K562 (cell line): ENCODE data around the gene FBXO36. TPM values are rescaled to one million over a fixed set of nuclear protein-coding genes. Genes with fewer than 3 reads are reported as not detected.

Experiments used
- ATAC-seq: fragments of 200-7000 bp; cut with Tn5 transposase; 3 replicates; pipeline ENCODE4 v1.9.1; 2020; ENCODE audit warnings: moderate library complexity
- BruUV-seq: library from RNA; stranded (reverse); fragments of 400-500 nt; replicated peaks from 2 replicates; lab custom pipeline; 2021; lab: Mats Ljungman, UMichigan
- CTCF ChIA-PET: fragments of 300-600 bp; formaldehyde crosslinking; extraction: SDS; loops from one replicate; lab custom pipeline; 2021; ENCODE audit warnings: low intra/inter-chr PET ratio; lab: Yijun Ruan, JAX
- POLR2A ChIA-PET: fragments of 300-600, 350-650 bp; sonication (Branson Sonifier 250); formaldehyde crosslinking; extraction: SDS; loops from one replicate; lab custom pipeline; 2021; ENCODE audit warnings: antibody characterized with exemption, inconsistent platforms; lab: Yijun Ruan, JAX
- DNase-seq, 4 experiments: peaks; one replicate each; pipeline versions ENCODE4 v3.0.0 to v3.0.0-alpha.2; 2011 to 2018; ENCODE audit warnings: low spot score in 3 of 4, mixed read lengths in 3 of 4; ENCODE audit errors: extremely low read depth in 1 of 4
- FAIRE-seq: peaks from 2 replicates; lab custom pipeline; 2011; peaks lifted over from hg19 to GRCh38; lab: Jason Lieb, UNC
- H2AFZ ChIP-seq: 2 replicates; pipeline ENCODE4 v1.6.0; 2011; ENCODE audit warnings: low read depth, low read length, control low read depth, inconsistent platforms
- H3K27ac ChIP-seq: fragments of 200-600 bp; 3 replicates; pipeline ENCODE4 v1.8.0; 2011; ENCODE audit warnings: low read depth, mild to moderate bottlenecking, control low read depth, inconsistent platforms, low read length, moderate library complexity, mixed read lengths; ENCODE audit errors: extremely low read depth
- H3K27me3 ChIP-seq, 2 experiments: fragments of 300-600 bp in 1 of 2; 2 replicates in 1 of 2; 3 replicates in 1 of 2; pipeline versions ENCODE4 v1.6.0 to v1.8.0; 2011; ENCODE audit warnings: inconsistent platforms in 2 of 2, low read length in 2 of 2, mild to moderate bottlenecking in 1 of 2, mixed read lengths in 1 of 2, moderate library complexity in 1 of 2; ENCODE audit not compliant: control insufficient read depth in 2 of 2, insufficient read depth in 2 of 2
- H3K36me3 ChIP-seq: fragments of 300-600 bp; 3 replicates; pipeline ENCODE4 v1.8.0; 2011; ENCODE audit warnings: mild to moderate bottlenecking, low read length, inconsistent platforms; ENCODE audit not compliant: control insufficient read depth, insufficient read depth
- H3K4me1 ChIP-seq, 2 experiments: fragments of 200-600 bp in 1 of 2; replicated peaks in 1 of 2; 2 replicates in 1 of 2; 3 replicates in 1 of 2; pipeline versions ENCODE4 v1.5.1 to v1.8.0; 2011; ENCODE audit warnings: inconsistent platforms in 2 of 2, low read length in 2 of 2, mild to moderate bottlenecking in 1 of 2, mixed read lengths in 1 of 2, moderate library complexity in 1 of 2; ENCODE audit not compliant: control insufficient read depth in 2 of 2, insufficient read depth in 2 of 2
- H3K4me2 ChIP-seq: 2 replicates; pipeline ENCODE4 v1.6.1; 2011; ENCODE audit warnings: low read length, control low read depth, inconsistent platforms, mixed read lengths; ENCODE audit not compliant: insufficient read depth
- H3K4me3 ChIP-seq: fragments of 200-600 bp; sonication (generic), shearing (Covaris generic); 2 replicates; pipeline ENCODE4 v1.5.1; 2016; ENCODE audit warnings: control low read depth, inconsistent platforms
- H3K79me2 ChIP-seq: fragments of 200-600 bp; 3 replicates; pipeline ENCODE4 v1.8.0; 2011; ENCODE audit warnings: low read length, inconsistent platforms; ENCODE audit not compliant: control insufficient read depth, insufficient read depth
- H3K9ac ChIP-seq, 2 experiments: 2 replicates each; pipeline versions ENCODE4 v1.6.0 to v1.6.1; 2011; ENCODE audit warnings: low read depth in 2 of 2, low read length in 2 of 2, control low read depth in 1 of 2, inconsistent platforms in 1 of 2, mild to moderate bottlenecking in 1 of 2, mixed read lengths in 1 of 2; ENCODE audit not compliant: insufficient read depth in 1 of 2
- H3K9me1 ChIP-seq: one replicate; pipeline ENCODE4 v1.6.0; 2011; ENCODE audit warnings: inconsistent platforms, mild to moderate bottlenecking, low read length, moderate library complexity; ENCODE audit not compliant: control insufficient read depth, insufficient read depth
- H3K9me3 ChIP-seq: replicated peaks from 2 replicates; pipeline ENCODE4 v1.5.1; 2011; ENCODE audit warnings: low read depth, low read length, inconsistent platforms; ENCODE audit not compliant: control insufficient read depth, insufficient read depth
- H4K20me1 ChIP-seq: replicated peaks from 2 replicates; pipeline ENCODE4 v1.6.1; 2011; ENCODE audit warnings: low read length, inconsistent platforms, mixed read lengths; ENCODE audit not compliant: control insufficient read depth, insufficient read depth
- ARNT ChIP-seq, 2 experiments: fragments of 450-650 bp; IDR thresholded peaks; 2 replicates each; pipeline ENCODE4 v1.6.1; 2016; ENCODE audit warnings: mild to moderate bottlenecking in 1 of 2
- HMG20B ChIP-seq: fragments of 250-450 bp; sonication (Bioruptor Pico); IDR thresholded peaks from 2 replicates; pipeline ENCODE4 v1.5.0; 2021; ENCODE audit warnings: mild to moderate bottlenecking
- NFYB ChIP-seq: IDR thresholded peaks from 2 replicates; pipeline ENCODE4 v1.6.1; 2011; ENCODE audit warnings: mild to moderate bottlenecking, moderate library complexity; ENCODE audit not compliant: insufficient read length; ENCODE audit errors: extremely low read depth
- RAD51 ChIP-seq: fragments of 450-650 bp; IDR thresholded peaks from 2 replicates; pipeline ENCODE4 v1.7.1; 2016; ENCODE audit warnings: low read depth, mild to moderate bottlenecking, borderline replicate concordance
- ZNF134 ChIP-seq: fragments of 250-450 bp; sonication (Bioruptor Pico); conservative IDR thresholded peaks from 2 replicates; pipeline ENCODE4 v1.4.0; 2020
- WGBS: fragments of 100-300 bp; shearing (Covaris generic); methylation state at CpG from one replicate; pipeline ENCODE4 v1.1.6; 2016; ENCODE audit warnings: low coverage, mixed read lengths; ENCODE audit not compliant: insufficient coverage; ENCODE audit errors: missing lambda C conversion rate; 5-methylcytosine and 5-hydroxymethylcytosine counted together
- in situ Hi-C: fragments of 300-500 bp; cut with MboI; formaldehyde crosslinking; loops from 4 replicates; pipeline ENCODE4 v1.15.0; 2018; ENCODE audit warnings: inconsistent platforms, mixed read lengths
- intact Hi-C: fragments of 100-400 bp; cut with micrococcal nuclease; formaldehyde crosslinking; loops from 2 replicates; pipeline ENCODE4 v1.14.2; 2022
- polyA plus RNA-seq, 8 experiments: library from polyadenylated mRNA; depleted of rRNA in 4 of 8; stranded (reverse) in 5 of 8; unstranded in 3 of 8; fragments of >200 nt; fragmentation: Nextera tagmentation in 2 of 8; fragmentation: Illumina TruSeq in 1 of 8; extraction: Ambion mirVana in 2 of 8; extraction: Trizol in 1 of 8; gene quantifications; 2 replicates each; pipeline versions ENCODE4 v1.2.1 to v1.2.3, GENCODE V29; 2011 to 2014; ENCODE audit warnings: inconsistent platforms in 1 of 8, missing spikeins in 1 of 8
- total RNA-seq, 7 experiments: library from RNA; depleted of rRNA in 6 of 7; stranded (reverse); fragments of >200 nt in 6 of 7; fragmentation: Illumina TruSeq in 2 of 7; extraction: Trizol in 2 of 7; gene quantifications; 2 replicates each; pipeline versions ENCODE4 v1.2.1 to v1.2.3, GENCODE V29; 2011 to 2021; ENCODE audit warnings: low replicate concordance in 1 of 7
- TF ChIP-seq, protein P1 (sequence below): sonication (generic); formaldehyde crosslinking; IDR thresholded peaks from 2 replicates; pipeline ENCODE4 v1.9.0; 2022; ENCODE audit warnings: mild to moderate bottlenecking, missing genetic modification reagents
- TF ChIP-seq, protein P2 (sequence below): sonication (generic); formaldehyde crosslinking; IDR thresholded peaks from 2 replicates; pipeline ENCODE4 v1.5.0; 2020; ENCODE audit warnings: missing genetic modification reagents

Gene FBXO36
- total and polyA plus RNA-seq, 9 of the 15 experiments (the other 6 are each of a cell fraction or from before 2014, with no cell fraction given), result 0.40 to 0.91 (median 0.58) TPM

DNA sequence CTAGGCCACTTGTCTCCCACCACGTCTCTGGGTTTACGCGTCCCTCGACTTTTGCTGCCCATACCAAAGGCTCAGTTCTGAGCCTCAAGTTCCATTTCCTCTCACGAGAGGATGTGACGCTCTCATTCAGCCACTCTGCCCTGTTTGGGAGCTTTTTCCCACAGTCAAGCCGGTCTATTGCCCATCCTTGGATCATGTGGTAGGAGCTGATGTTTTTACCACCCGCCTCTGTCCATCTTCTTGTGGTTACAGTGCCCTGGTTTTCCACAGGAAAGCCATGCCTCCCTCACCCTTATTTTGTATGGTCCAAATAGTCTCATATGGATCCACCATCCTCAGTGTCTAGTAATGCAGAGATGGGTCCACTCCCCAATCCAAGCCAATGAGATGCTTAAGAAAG is 20.4 kb downstream of the FBXO36 start:
- in situ Hi-C loops, result no loop called here
- FAIRE-seq, result no peak
- Histone ChIP-seq H3K4me3 (no peak overlapping the region), H3K27ac (no peak overlapping the region), H3K9me3 (no peaks in the 10 kb centered on the region), H3K4me2 (no peak overlapping the region), H3K9me1 (no peaks in the 10 kb centered on the region), H3K79me2 (no peaks in the 10 kb centered on the region), H3K27me3 (no peaks in the 10 kb centered on the region), H3K9ac (no peak overlapping the region; a peak in 1 of 4 replicates), H3K36me3 (no peaks in the 10 kb centered on the region), H4K20me1 (no peaks in the 10 kb centered on the region), H2AFZ (no peak overlapping the region), H3K4me1 (peaks cover 0 to 5% of the 10 kb centered on the region in 2 experiments; a peak in 3 of 5 replicates)
- POLR2A ChIA-PET, result no interaction called here
- TF ChIP-seq ARNT (IDR thresholded peaks at IDR 0.05), result no peak
- no TSS peak for BruUV-seq
- intact Hi-C loops, result no loop called here
- DNase-seq, result no peak
- CTCF ChIA-PET, result no interaction called here
- ATAC-seq, result no peak
- WGBS, result 81% methylated on average over 8 of the region's 8 CpGs

DNA sequence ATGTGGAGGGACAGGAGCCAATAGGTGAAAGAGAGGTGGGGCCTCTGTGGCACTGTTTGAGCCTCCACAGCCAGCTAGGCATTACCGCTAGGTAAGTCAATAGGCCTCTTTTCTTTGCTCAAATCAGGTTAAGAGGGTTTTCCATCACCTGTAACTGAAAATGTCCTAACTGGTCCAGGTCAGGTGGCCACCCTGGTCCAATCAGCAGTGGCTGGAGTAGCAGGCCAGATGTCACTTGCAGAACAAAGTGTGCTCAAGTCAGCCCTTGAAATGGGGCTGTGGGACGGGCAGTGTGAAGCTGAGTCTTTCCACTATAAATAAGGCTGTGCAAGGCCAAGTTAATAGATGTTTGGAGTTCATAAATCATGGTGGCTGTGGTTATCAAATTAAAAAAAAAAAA is 20.9 kb downstream of the FBXO36 start:
- in situ Hi-C loops (no loop called here), intact Hi-C loops (no loop called here)
- Histone ChIP-seq H3K27ac (no peak overlapping the region), H3K27me3 (no peaks in the 10 kb centered on the region), H2AFZ (0 out of 2 replicates have a peak overlapping the region, but pooled peaks have one; percentile 73), H3K9ac (no peak overlapping the region), H3K4me3 (no peak overlapping the region), H3K4me1 (peaks cover 0 to 5% of the 10 kb centered on the region in 2 experiments; a peak in 3 of 5 replicates), H3K79me2 (no peaks in the 10 kb centered on the region), H3K4me2 (no peak overlapping the region), H3K9me3 (no peaks in the 10 kb centered on the region), H4K20me1 (no peaks in the 10 kb centered on the region), H3K36me3 (no peaks in the 10 kb centered on the region), H3K9me1 (no peaks in the 10 kb centered on the region)
- BruUV-seq, result no TSS peak
- TF ChIP-seq, protein P1, sequence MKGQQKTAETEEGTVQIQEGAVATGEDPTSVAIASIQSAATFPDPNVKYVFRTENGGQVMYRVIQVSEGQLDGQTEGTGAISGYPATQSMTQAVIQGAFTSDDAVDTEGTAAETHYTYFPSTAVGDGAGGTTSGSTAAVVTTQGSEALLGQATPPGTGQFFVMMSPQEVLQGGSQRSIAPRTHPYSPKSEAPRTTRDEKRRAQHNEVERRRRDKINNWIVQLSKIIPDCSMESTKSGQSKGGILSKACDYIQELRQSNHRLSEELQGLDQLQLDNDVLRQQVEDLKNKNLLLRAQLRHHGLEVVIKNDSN, result peak; percentile 73
- TF ChIP-seq ZNF134 (CRISPR knock-in tag) (no peak), NFYB (peak; percentile 57), HMG20B (CRISPR knock-in tag) (no peak), RAD51 (peak; percentile 36; the same call in 1 of the 2 replicates)
- TF ChIP-seq, protein P2, sequence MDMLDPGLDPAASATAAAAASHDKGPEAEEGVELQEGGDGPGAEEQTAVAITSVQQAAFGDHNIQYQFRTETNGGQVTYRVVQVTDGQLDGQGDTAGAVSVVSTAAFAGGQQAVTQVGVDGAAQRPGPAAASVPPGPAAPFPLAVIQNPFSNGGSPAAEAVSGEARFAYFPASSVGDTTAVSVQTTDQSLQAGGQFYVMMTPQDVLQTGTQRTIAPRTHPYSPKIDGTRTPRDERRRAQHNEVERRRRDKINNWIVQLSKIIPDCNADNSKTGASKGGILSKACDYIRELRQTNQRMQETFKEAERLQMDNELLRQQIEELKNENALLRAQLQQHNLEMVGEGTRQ, result peak; percentile 66
- ATAC-seq (peak; percentile 62), DNase-seq (peak in 1 of 4 experiments; percentile 10), FAIRE-seq (no peak)
- ChIA-PET CTCF (no interaction called here), POLR2A (interaction anchor here (1.0 kb wide), 1 partner anchor 10 kb away, joined by 3 read pairs; no protein-coding TSS in a partner anchor)
- WGBS, result 83% methylated on average over 1 of the region's 2 CpGs
